Astrocyte of the cerebellum (primary cell): Measurements from ENCODE around the gene GFPT1.

Experiments used
- DNase-seq: peaks from one replicate; pipeline ENCODE4 v3.0.0-alpha.2; 2011; ENCODE audit warnings: low read depth
- H3K4me3 ChIP-seq: 2 replicates; pipeline ENCODE4 v1.5.1; 2011; ENCODE audit warnings: mild to moderate bottlenecking, low read depth, low read length, moderate library complexity
- CTCF ChIP-seq: IDR thresholded peaks from 2 replicates; pipeline ENCODE4 v1.5.1; 2012; ENCODE audit warnings: low read length, low read depth, moderate library complexity, mild to moderate bottlenecking; ENCODE audit errors: missing control alignments
- in situ Hi-C: cut with HindIII; loops from 2 replicates; pipeline ENCODE4 v1.10.0; 2017; ENCODE audit warnings: low sequenced_read_pairs

Gene GFPT1

DNA sequence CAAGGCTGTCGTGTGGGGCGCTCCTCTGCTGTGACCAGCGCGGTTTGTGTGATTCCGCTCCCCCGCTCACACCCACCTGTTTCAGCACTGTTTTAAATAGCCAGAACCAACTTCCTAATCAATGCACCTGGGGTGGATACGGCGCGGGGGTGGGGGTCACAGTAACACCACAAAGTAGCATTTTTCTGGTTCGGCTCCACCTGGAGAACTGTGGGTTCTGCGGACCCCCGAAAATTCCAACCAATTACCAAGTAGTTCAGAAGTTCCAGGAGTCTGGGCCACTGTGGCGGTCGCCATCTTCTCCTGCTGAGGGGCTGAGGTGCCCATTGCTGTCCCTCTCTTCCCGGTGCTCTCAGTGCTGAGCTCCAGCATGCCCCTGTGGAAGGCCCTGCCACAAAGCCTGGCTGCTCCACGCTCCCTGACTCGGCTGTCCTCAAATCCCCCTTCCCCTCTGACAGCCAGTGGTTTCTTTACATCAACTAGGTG is 79.4 kb downstream of the GFPT1 start:
- DNase-seq: no peak
- H3K4me3 ChIP-seq: peak overlapping the region; percentile 43
- in situ Hi-C loops: no loop called here
- TF ChIP-seq CTCF: no peak

GRCh38 chr2:69306822-69307578 is 80.0 kb downstream of the GFPT1 start:
- TF ChIP-seq CTCF: peak; percentile 73
- peak overlapping the region; percentile 43 for H3K4me3 ChIP-seq
- in situ Hi-C loops: no loop called here

DNA sequence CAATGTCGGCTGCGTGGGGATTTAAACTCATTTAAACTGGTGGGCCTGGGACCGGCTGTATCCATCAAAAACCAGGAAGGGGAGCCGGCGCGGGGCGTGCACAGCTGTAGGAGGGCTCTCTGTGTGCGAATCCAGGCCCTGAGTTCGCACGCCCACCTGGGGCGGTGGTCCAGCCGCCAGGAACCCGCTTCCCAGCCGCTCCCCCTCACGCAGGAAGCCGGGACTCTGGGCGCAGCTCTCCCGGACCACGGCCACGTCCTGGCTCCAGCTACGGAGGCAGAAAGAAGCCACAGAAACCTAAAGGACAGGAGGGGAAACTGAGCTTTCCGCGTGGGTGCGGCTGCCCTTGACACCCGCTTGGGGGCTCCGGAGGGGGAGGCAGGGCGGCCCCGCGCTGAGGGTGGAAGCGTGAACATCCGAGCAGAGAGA is 80.6 kb downstream of the GFPT1 start:
- DNase-seq: no peak
- H3K4me3 ChIP-seq: peak overlapping the region; percentile 43
- in situ Hi-C loops: no loop called here
- TF ChIP-seq CTCF: no peak

More at GRCh38 chr2:69306822-69307578, 80.0 kb downstream of the GFPT1 start:
- DNase-seq: peak; percentile 57

- no peak for DNase-seq
- no peak for TF ChIP-seq CTCF
- in situ Hi-C loops: no loop called here
- H3K4me3 ChIP-seq: no peak overlapping the region
These were observed 81.2 kb downstream of the GFPT1 start for GRCh38 chr2:69305712-69306392.

- in situ Hi-C loops: no loop called here
- no peak for TF ChIP-seq CTCF
- H3K4me3 ChIP-seq: no peak overlapping the region
- DNase-seq: no peak
These were observed 81.9 kb downstream of the GFPT1 start for GRCh38 chr2:69305166-69305565.

GRCh38 chr2:69304656-69305055 is 82.4 kb downstream of the GFPT1 start:
- no peak for TF ChIP-seq CTCF
- no peak overlapping the region for H3K4me3 ChIP-seq
- in situ Hi-C loops: no loop called here
- no peak for DNase-seq
